HepG2 (cell line): Measurements from ENCODE around the gene CTDSP1. TPM values are rescaled to one million over a fixed set of nuclear protein-coding genes. Genes with fewer than 3 reads are reported as not detected.

Experiments used
- ATAC-seq: fragments of 200-7000 bp; cut with Tn5 transposase; 3 replicates; pipeline ENCODE4 v1.9.1; 2020; ENCODE audit warnings: mild to moderate bottlenecking, moderate library complexity
- BruUV-seq: library from RNA; stranded (reverse); fragments of 400-500 nt; replicated peaks from 2 replicates; lab custom pipeline; 2021; lab: Mats Ljungman, UMichigan
- CTCF ChIA-PET: fragments of 300-600 bp; formaldehyde crosslinking; extraction: SDS; loops from one replicate; lab custom pipeline; 2021; ENCODE audit warnings: low total read pairs, inconsistent platforms, low intra/inter-chr PET ratio; lab: Yijun Ruan, JAX
- POLR2A ChIA-PET: fragments of 350-600 bp; sonication (Branson Sonifier 250); formaldehyde crosslinking; loops from one replicate; lab custom pipeline; 2020; ENCODE audit warnings: antibody characterized with exemption, inconsistent platforms; lab: Yijun Ruan, JAX
- DNase-seq: peaks from one replicate; pipeline ENCODE4 v3.0.0-alpha.2; 2015; ENCODE audit warnings: low spot score
- FAIRE-seq: peaks from 3 replicates; lab custom pipeline; 2011; peaks lifted over from hg19 to GRCh38; lab: Jason Lieb, UNC
- H2AFZ ChIP-seq: one replicate; pipeline ENCODE4 v1.6.1; 2011; ENCODE audit warnings: low read length, inconsistent platforms
- H3K27ac ChIP-seq: fragments of 300-600 bp; 3 replicates; pipeline ENCODE4 v1.8.0; 2011; ENCODE audit warnings: mixed run types, mild to moderate bottlenecking, mixed read lengths, low read length, inconsistent platforms; ENCODE audit not compliant: insufficient read depth; ENCODE audit errors: extremely low read length
- H3K27me3 ChIP-seq, 2 experiments: fragments of 200-600 bp in 1 of 2; 2 replicates in 1 of 2; 3 replicates in 1 of 2; pipeline versions ENCODE4 v1.6.0 to v1.8.0; 2011; ENCODE audit warnings: low read length in 2 of 2, mild to moderate bottlenecking in 2 of 2, moderate library complexity in 2 of 2, inconsistent platforms in 1 of 2; ENCODE audit not compliant: insufficient read depth in 2 of 2, control insufficient read depth in 1 of 2
- H3K36me3 ChIP-seq, 2 experiments: fragments of 200-600 bp in 1 of 2; replicated peaks in 1 of 2; 2 replicates in 1 of 2; 3 replicates in 1 of 2; pipeline versions ENCODE4 v1.5.1 to v1.8.0; 2011; ENCODE audit warnings: low read length in 2 of 2, inconsistent platforms in 1 of 2; ENCODE audit not compliant: insufficient read depth in 2 of 2, control insufficient read depth in 1 of 2
- H3K4me1 ChIP-seq: 2 replicates; pipeline ENCODE4 v1.5.1; 2012; ENCODE audit warnings: low read length, inconsistent platforms; ENCODE audit not compliant: insufficient read depth
- H3K4me2 ChIP-seq: 2 replicates; pipeline ENCODE4 v1.6.0; 2011; ENCODE audit warnings: low read depth, low read length, inconsistent platforms
- H3K4me3 ChIP-seq, 3 experiments: fragments of 200-600 bp in 1 of 3; sonication (generic), shearing (Covaris generic) in 1 of 3; replicated peaks in 1 of 3; 2 replicates each; pipeline ENCODE4 v1.5.1; 2011 to 2016; ENCODE audit warnings: low read length in 3 of 3, inconsistent platforms in 2 of 3, low read depth in 2 of 3, mild to moderate bottlenecking in 2 of 3, control low read depth in 1 of 3, mixed read lengths in 1 of 3; ENCODE audit not compliant: insufficient read depth in 1 of 3
- H3K79me2 ChIP-seq: one replicate; pipeline ENCODE4 v1.6.1; 2011; ENCODE audit warnings: low read length, inconsistent platforms; ENCODE audit not compliant: insufficient read depth
- H3K9ac ChIP-seq: 2 replicates; pipeline ENCODE4 v1.6.0; 2011; ENCODE audit warnings: mild to moderate bottlenecking, low read depth, low read length, inconsistent platforms; ENCODE audit not compliant: insufficient read depth
- H3K9me3 ChIP-seq: 2 replicates; pipeline ENCODE4 v1.5.1; 2012; ENCODE audit warnings: mild to moderate bottlenecking, low read length
- H4K20me1 ChIP-seq: 2 replicates; pipeline ENCODE4 v1.6.0; 2011; ENCODE audit warnings: inconsistent platforms, mild to moderate bottlenecking, low read length, moderate library complexity; ENCODE audit not compliant: insufficient read depth
- ATF3 ChIP-seq: sonication (generic); formaldehyde crosslinking; IDR thresholded peaks from 2 replicates; pipeline ENCODE4 v1.4.0; 2020; ENCODE audit warnings: missing genetic modification reagents
- CEBPB ChIP-seq: IDR thresholded peaks from 2 replicates; pipeline ENCODE4 v1.6.1; 2011; ENCODE audit warnings: low read depth, low read length, improper control_type of control experiment, borderline replicate concordance
- CEBPG ChIP-seq: IDR thresholded peaks from 2 replicates; pipeline ENCODE4 v1.6.1; 2016
- MEIS2 ChIP-seq: sonication (generic); formaldehyde crosslinking; IDR thresholded peaks from 2 replicates; pipeline ENCODE4 v1.9.0; 2021; ENCODE audit warnings: mild to moderate bottlenecking, missing genetic modification reagents
- MZF1 ChIP-seq: sonication (generic); formaldehyde crosslinking; IDR thresholded peaks from 2 replicates; pipeline ENCODE4 v1.8.1; 2023; ENCODE audit warnings: mild to moderate bottlenecking, missing genetic modification reagents, borderline replicate concordance
- TOE1 ChIP-seq: sonication (generic); formaldehyde crosslinking; IDR thresholded peaks from 2 replicates; pipeline ENCODE4 v1.4.0; 2020; ENCODE audit warnings: mild to moderate bottlenecking, missing genetic modification reagents
- ZNF121 ChIP-seq: sonication (generic); formaldehyde crosslinking; IDR thresholded peaks from 2 replicates; pipeline ENCODE4 v1.5.0; 2020; ENCODE audit warnings: mild to moderate bottlenecking, missing genetic modification reagents
- ZNF607 ChIP-seq: sonication (generic); formaldehyde crosslinking; IDR thresholded peaks from 2 replicates; pipeline ENCODE4 v1.5.1; 2020; ENCODE audit warnings: missing genetic modification reagents, mild to moderate bottlenecking, borderline replicate concordance
- WGBS: methylation state at CpG from one replicate; pipeline ENCODE4 v1.1.6; 2017; ENCODE audit warnings: low lambda C conversion rate; 5-methylcytosine and 5-hydroxymethylcytosine counted together
- in situ Hi-C: cut with HindIII; loops from 2 replicates; pipeline ENCODE4 v1.10.0; 2017; ENCODE audit warnings: low pct_unique_long_range_greater_than_20kb; ENCODE audit not compliant: extremely low pct_ligation_motif_present
- intact Hi-C: fragments of 100-400 bp; cut with micrococcal nuclease; formaldehyde crosslinking; loops from one replicate; pipeline ENCODE4 v1.10.0; 2022; ENCODE audit not compliant: unreplicated experiment
- polyA plus RNA-seq, 8 experiments: library from polyadenylated mRNA; depleted of rRNA in 3 of 8; stranded (reverse) in 7 of 8; unstranded in 1 of 8; fragments of >200 nt; fragmentation: Illumina TruSeq in 4 of 8; extraction: Trizol in 4 of 8; gene quantifications; 2 replicates each; pipeline versions ENCODE4 v1.2.1 to v1.2.3, GENCODE V29; 2011 to 2016; ENCODE audit warnings: low read depth in 4 of 8, missing spikeins in 1 of 8, mixed read lengths in 1 of 8; ENCODE audit not compliant: insufficient read depth in 1 of 8
- total RNA-seq, 5 experiments: library from RNA; depleted of rRNA; stranded (reverse); fragments of >200 nt; fragmentation: Illumina TruSeq; extraction: Trizol; gene quantifications; 2 replicates each; pipeline ENCODE4 v1.2.3, GENCODE V29; 2016; ENCODE audit warnings: low read depth in 1 of 5
- TF ChIP-seq, protein P1 (sequence below): sonication (generic); formaldehyde crosslinking; conservative IDR thresholded peaks from 2 replicates; pipeline ENCODE4 v1.8.0; 2022; ENCODE audit warnings: missing genetic modification reagents

The CTDSP1 gene
- total and polyA plus RNA-seq, 2 of the 13 experiments (the other 11 are each of a cell fraction or from before 2014, with no cell fraction given): 91.0 to 268 TPM

DNA sequence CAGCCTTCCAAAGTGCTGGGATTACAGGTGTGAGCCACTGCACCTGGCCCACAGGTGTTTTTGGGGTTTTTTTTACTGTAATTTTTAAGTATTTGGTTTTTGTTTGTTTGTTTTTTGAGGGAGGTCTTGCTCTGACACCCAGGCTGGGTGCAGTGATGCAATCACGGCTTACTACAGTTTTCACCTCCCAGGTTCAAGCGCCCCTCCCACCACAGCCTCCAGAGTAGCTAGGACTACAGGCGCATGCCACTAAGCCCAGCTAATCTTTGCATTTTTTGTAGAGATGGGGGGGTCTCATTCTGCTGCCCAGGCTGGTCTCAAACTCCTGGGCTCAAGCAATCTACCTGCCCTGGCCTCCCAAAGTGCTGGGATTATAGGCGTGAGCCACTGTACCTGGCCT, 24.9 kb upstream of the CTDSP1 start:
- intact Hi-C loops (no loop called here), in situ Hi-C loops (no loop called here)
- FAIRE-seq (no peak), ATAC-seq (no peak), DNase-seq (no peak)
- Histone ChIP-seq H3K4me1 (peaks cover 45% of the 10 kb centered on the region), H3K27ac (no peak overlapping the region), H2AFZ (no peak overlapping the region), H3K79me2 (no peaks in the 10 kb centered on the region), H3K4me3 (no peak overlapping the region), H3K9me3 (no peaks in the 10 kb centered on the region), H4K20me1 (no peaks in the 10 kb centered on the region), H3K4me2 (no peak overlapping the region), H3K27me3 (peaks cover 2 to 6% of the 10 kb centered on the region in 2 experiments; a peak in 2 of 5 replicates), H3K36me3 (no peaks in the 10 kb centered on the region), H3K9ac (no peak overlapping the region)
- 19% methylated on average over 4 of the region's 4 CpGs for WGBS
- CTCF ChIA-PET: no interaction called here
- TF ChIP-seq CEBPB (peak; percentile 59; the same call in 1 of the 2 replicates), ATF3 (CRISPR knock-in tag) (0 out of 2 replicates have a peak, but pooled peaks have one; percentile 19), ZNF607 (CRISPR knock-in tag) (no peak), CEBPG (CRISPR knock-in tag) (peak; percentile 58; the same call in 1 of the 2 replicates), ZNF121 (no peak)
- no TSS peak for BruUV-seq
- POLR2A ChIA-PET: no interaction called here

GRCh38 chr2:218375212-218375611, 24.5 kb upstream of the CTDSP1 start:
- Histone ChIP-seq H3K4me1 (peaks cover 41% of the 10 kb centered on the region), H3K36me3 (no peaks in the 10 kb centered on the region), H3K4me2 (no peak overlapping the region), H3K9me3 (no peaks in the 10 kb centered on the region), H3K4me3 (no peak overlapping the region), H3K79me2 (no peaks in the 10 kb centered on the region), H3K9ac (no peak overlapping the region), H4K20me1 (no peaks in the 10 kb centered on the region), H2AFZ (no peak overlapping the region), H3K27me3 (peaks cover 2 to 6% of the 10 kb centered on the region in 2 experiments; a peak in 2 of 5 replicates), H3K27ac (no peak overlapping the region)
- DNase-seq (no peak), FAIRE-seq (no peak), ATAC-seq (no peak)
- intact Hi-C loops: no loop called here
- TF ChIP-seq TOE1 (no peak), MZF1 (CRISPR knock-in tag) (no peak), MEIS2 (CRISPR knock-in tag) (no peak)
- TF ChIP-seq, protein P1, sequence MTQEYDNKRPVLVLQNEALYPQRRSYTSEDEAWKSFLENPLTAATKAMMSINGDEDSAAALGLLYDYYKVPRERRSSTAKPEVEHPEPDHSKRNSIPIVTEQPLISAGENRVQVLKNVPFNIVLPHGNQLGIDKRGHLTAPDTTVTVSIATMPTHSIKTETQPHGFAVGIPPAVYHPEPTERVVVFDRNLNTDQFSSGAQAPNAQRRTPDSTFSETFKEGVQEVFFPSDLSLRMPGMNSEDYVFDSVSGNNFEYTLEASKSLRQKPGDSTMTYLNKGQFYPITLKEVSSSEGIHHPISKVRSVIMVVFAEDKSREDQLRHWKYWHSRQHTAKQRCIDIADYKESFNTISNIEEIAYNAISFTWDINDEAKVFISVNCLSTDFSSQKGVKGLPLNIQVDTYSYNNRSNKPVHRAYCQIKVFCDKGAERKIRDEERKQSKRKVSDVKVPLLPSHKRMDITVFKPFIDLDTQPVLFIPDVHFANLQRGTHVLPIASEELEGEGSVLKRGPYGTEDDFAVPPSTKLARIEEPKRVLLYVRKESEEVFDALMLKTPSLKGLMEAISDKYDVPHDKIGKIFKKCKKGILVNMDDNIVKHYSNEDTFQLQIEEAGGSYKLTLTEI (CRISPR knock-in tag): no peak
- 5% methylated on average over 2 of the region's 2 CpGs for whole genome bisulfite sequencing
- in situ Hi-C loops: no loop called here
- CTCF ChIA-PET: no interaction called here
- POLR2A ChIA-PET: no interaction called here
- no TSS peak for BruUV-seq
